ENCODE results near the gene RS1. TPM values are rescaled to one million over a fixed set of nuclear protein-coding genes. Genes with fewer than 3 reads are reported as not detected.

RS1 gene
- total and polyA plus RNA-seq, 4 donors: 0.40 to 6.3 (median 3.1) TPM

GRCh38 chrX:18666614-18667013, 5.3 kb downstream of the RS1 start:
- no peak overlapping the region for H3K4me3 ChIP-seq
- H3K27me3 ChIP-seq (ENCODE audit: control insufficient read depth in 3 of 3, insufficient read depth in 3 of 3, low read length in 2 of 3): no peaks in the 10 kb centered on the region
- no peaks in the 10 kb centered on the region for H3K36me3 ChIP-seq (ENCODE audit: control insufficient read depth in 4 of 4, insufficient read depth in 4 of 4, low read length in 4 of 4)
- no peaks in the 10 kb centered on the region for H3K4me1 ChIP-seq (ENCODE audit: control insufficient read depth in 5 of 5, insufficient read depth in 5 of 5, low read length in 5 of 5)
- H3K27ac ChIP-seq (ENCODE audit: low read depth in 1 of 2, low read length in 1 of 2): no peak overlapping the region
- no peak for DNase-seq
- ATAC-seq (ENCODE audit: insufficient read depth, low FRiP score): no peak
- 37 to 79% methylated on average over 15 of the region's 15 CpGs for WGBS, 2 donors
- no peak overlapping the region for H3K9ac ChIP-seq (ENCODE audit: insufficient read depth in 1 of 2, low read length in 2 of 2)
- no peak for TF ChIP-seq CTCF (IDR thresholded peaks at IDR 0.05; ENCODE audit: control extremely low read depth, extremely low read depth)
- H3K9me3 ChIP-seq (ENCODE audit: control insufficient read depth in 4 of 4, insufficient read depth in 3 of 4, low read length in 3 of 4): peaks cover 0 to 2% (median 0%) of the 10 kb centered on the region in 4 donors

- Histone ChIP-seq H3K9me3 (ENCODE audit: control insufficient read depth in 4 of 4, insufficient read depth in 3 of 4, low read length in 3 of 4) (peaks cover 0 to 2% (median 0%) of the 10 kb centered on the region in 4 donors), H3K27ac (ENCODE audit: low read depth in 1 of 2, low read length in 1 of 2) (no peak overlapping the region), H3K4me1 (ENCODE audit: control insufficient read depth in 5 of 5, insufficient read depth in 5 of 5, low read length in 5 of 5) (no peaks in the 10 kb centered on the region), H3K36me3 (ENCODE audit: control insufficient read depth in 4 of 4, insufficient read depth in 4 of 4, low read length in 4 of 4) (no peaks in the 10 kb centered on the region), H3K9ac (ENCODE audit: insufficient read depth in 1 of 2, low read length in 2 of 2) (no peak overlapping the region), H3K27me3 (ENCODE audit: control insufficient read depth in 3 of 3, insufficient read depth in 3 of 3, low read length in 2 of 3) (no peaks in the 10 kb centered on the region), H3K4me3 (no peak overlapping the region)
- no peak for TF ChIP-seq CTCF (IDR thresholded peaks at IDR 0.05; ENCODE audit: control extremely low read depth, extremely low read depth)
- DNase-seq: no peak
- 80 to 96% methylated on average over 8 of the region's 8 CpGs for WGBS, 2 donors
- ATAC-seq (ENCODE audit: insufficient read depth, low FRiP score): no peak
These were observed 7.0 kb downstream of the RS1 start for GRCh38 chrX:18664947-18665346.

GRCh38 chrX:18661273-18661672, 10.6 kb downstream of the RS1 start:
- WGBS, 2 donors: 83 to 98% methylated on average over 12 of the region's 12 CpGs

More at GRCh38 chrX:18661273-18661672, 10.6 kb downstream of the RS1 start:
- Histone ChIP-seq H3K27ac (ENCODE audit: low read depth in 1 of 2, low read length in 1 of 2) (no peak overlapping the region), H3K9me3 (ENCODE audit: control insufficient read depth in 4 of 4, insufficient read depth in 3 of 4, low read length in 3 of 4) (no peaks in the 10 kb centered on the region), H3K4me1 (ENCODE audit: control insufficient read depth in 5 of 5, insufficient read depth in 5 of 5, low read length in 5 of 5) (no peaks in the 10 kb centered on the region), H3K9ac (ENCODE audit: insufficient read depth in 1 of 2, low read length in 2 of 2) (no peak overlapping the region), H3K36me3 (ENCODE audit: control insufficient read depth in 4 of 4, insufficient read depth in 4 of 4, low read length in 4 of 4) (no peaks in the 10 kb centered on the region), H3K27me3 (ENCODE audit: control insufficient read depth in 3 of 3, insufficient read depth in 3 of 3, low read length in 2 of 3) (no peaks in the 10 kb centered on the region), H3K4me3 (no peak overlapping the region)
- DNase-seq (no peak), ATAC-seq (ENCODE audit: insufficient read depth, low FRiP score) (no peak)
- no peak for TF ChIP-seq CTCF (IDR thresholded peaks at IDR 0.05; ENCODE audit: control extremely low read depth, extremely low read depth)
